K562 (cell line): ENCODE measurements around the gene ZYG11A. TPM values are rescaled to one million over a fixed set of nuclear protein-coding genes. Genes with fewer than 3 reads are reported as not detected.

Source experiments
- ARNT ChIP-seq, 2 experiments: fragments of 450-650 bp; IDR thresholded peaks; 2 replicates each; pipeline ENCODE4 v1.6.1; 2016; ENCODE audit warnings: mild to moderate bottlenecking in 1 of 2
- BRF1 ChIP-seq: IDR thresholded peaks from 3 replicates; pipeline ENCODE4 v1.6.1; 2011; ENCODE audit warnings: borderline replicate concordance, mild to moderate bottlenecking; ENCODE audit not compliant: insufficient read length; ENCODE audit errors: extremely low read depth
- CHCHD3 ChIP-seq: fragments of 250-450 bp; sonication (Bioruptor Pico); IDR thresholded peaks from 2 replicates; pipeline ENCODE4 v2.1.2; 2022; ENCODE audit warnings: mild to moderate bottlenecking
- CREB1 ChIP-seq, 2 experiments: sonication (generic) in 1 of 2; formaldehyde crosslinking in 1 of 2; IDR thresholded peaks; 2 replicates each; pipeline versions ENCODE4 v1.6.1 to v1.8.0; 2012 to 2022; ENCODE audit warnings: inconsistent platforms in 1 of 2, mild to moderate bottlenecking in 1 of 2, missing genetic modification reagents in 1 of 2, moderate library complexity in 1 of 2
- FIP1L1 ChIP-seq: fragments of 200-400 bp; formaldehyde crosslinking; IDR thresholded peaks from 2 replicates; pipeline ENCODE4 v1.6.1; 2018; ENCODE audit warnings: mild to moderate bottlenecking, low read depth, low read length; ENCODE audit not compliant: poor library complexity, severe bottlenecking
- FOS ChIP-seq: IDR thresholded peaks from 3 replicates; pipeline ENCODE4 v1.6.1; 2011; ENCODE audit not compliant: insufficient read length; ENCODE audit errors: extremely low read depth
- HCFC1 ChIP-seq: IDR thresholded peaks from 2 replicates; pipeline ENCODE4 v1.6.1; 2012; ENCODE audit warnings: low read depth, low read length, improper control_type of control experiment
- KDM5B ChIP-seq: fragments of 200-600 bp; sonication (generic); IDR thresholded peaks from 2 replicates; pipeline ENCODE4 v1.6.1; 2012; ENCODE audit warnings: low read depth, mild to moderate bottlenecking, moderate library complexity, low read length, control low read depth, inconsistent platforms; ENCODE audit not compliant: insufficient replicate concordance
- LARP7 ChIP-seq: fragments of 450-650 bp; IDR thresholded peaks from 2 replicates; pipeline ENCODE4 v1.6.1; 2016
- MEF2A ChIP-seq: IDR thresholded peaks from 2 replicates; pipeline ENCODE4 v1.6.1; 2011; ENCODE audit warnings: low read depth, mild to moderate bottlenecking, low read length, moderate library complexity; ENCODE audit not compliant: control insufficient read depth
- MTA1 ChIP-seq: fragments of 450-650 bp; IDR thresholded peaks from 2 replicates; pipeline ENCODE4 v1.6.1; 2017; ENCODE audit warnings: borderline replicate concordance
- SNIP1 ChIP-seq: fragments of 450-650 bp; IDR thresholded peaks from 2 replicates; pipeline ENCODE4 v1.7.1; 2017; ENCODE audit warnings: low read depth, mild to moderate bottlenecking
- SRF ChIP-seq, 2 experiments: fragments of 250-450, 450-650 bp in 1 of 2; sonication (Bioruptor Pico) in 1 of 2; sonication (generic) in 1 of 2; formaldehyde crosslinking; IDR thresholded peaks; 2 replicates each; pipeline versions ENCODE4 v1.5.0 to v1.5.1; 2020 to 2022; ENCODE audit warnings: mild to moderate bottlenecking in 1 of 2, missing genetic modification reagents in 1 of 2
- THRAP3 ChIP-seq: fragments of 450-650 bp; IDR thresholded peaks from 2 replicates; pipeline ENCODE4 v1.6.1; 2016; ENCODE audit warnings: mild to moderate bottlenecking, inconsistent platforms, borderline replicate concordance
- TRIM24 ChIP-seq, 2 experiments: fragments of 450-650 bp; IDR thresholded peaks; 2 replicates each; pipeline ENCODE4 v1.6.1; 2016
- ZC3H8 ChIP-seq: fragments of 450-650 bp; IDR thresholded peaks from 2 replicates; pipeline ENCODE4 v1.6.1; 2017
- ZNF197 ChIP-seq: fragments of 200-800 bp; sonication (Bioruptor generic); IDR thresholded peaks from 2 replicates; pipeline ENCODE4 v1.6.1; 2016; ENCODE audit warnings: low read depth, missing genetic modification characterization, missing compliant biosample characterization
- polyA plus RNA-seq, 8 experiments: library from polyadenylated mRNA; depleted of rRNA in 4 of 8; stranded (reverse) in 5 of 8; unstranded in 3 of 8; fragments of >200 nt; fragmentation: Nextera tagmentation in 2 of 8; fragmentation: Illumina TruSeq in 1 of 8; extraction: Ambion mirVana in 2 of 8; extraction: Trizol in 1 of 8; gene quantifications; 2 replicates each; pipeline versions ENCODE4 v1.2.1 to v1.2.3, GENCODE V29; 2011 to 2014; ENCODE audit warnings: inconsistent platforms in 1 of 8, missing spikeins in 1 of 8
- total RNA-seq, 7 experiments: library from RNA; depleted of rRNA in 6 of 7; stranded (reverse); fragments of >200 nt in 6 of 7; fragmentation: Illumina TruSeq in 2 of 7; extraction: Trizol in 2 of 7; gene quantifications; 2 replicates each; pipeline versions ENCODE4 v1.2.1 to v1.2.3, GENCODE V29; 2011 to 2021; ENCODE audit warnings: low replicate concordance in 1 of 7
- TF ChIP-seq, protein P1 (sequence below): fragments of 450-650 bp; IDR thresholded peaks from 2 replicates; pipeline ENCODE4 v1.6.1; 2016; ENCODE audit warnings: mild to moderate bottlenecking
- TF ChIP-seq, protein P2 (sequence below): fragments of 450-650 bp; IDR thresholded peaks from 2 replicates; pipeline ENCODE4 v1.6.1; 2017; ENCODE audit warnings: antibody characterized with exemption
- TF ChIP-seq, protein P3 (sequence below): fragments of 250-450 bp; sonication (Bioruptor Pico); IDR thresholded peaks from 2 replicates; pipeline ENCODE4 v1.8.0; 2022; ENCODE audit warnings: inconsistent platforms
- TF ChIP-seq, protein P4 (sequence below): sonication (generic); formaldehyde crosslinking; IDR thresholded peaks from 2 replicates; pipeline ENCODE4 v1.8.0; 2022; ENCODE audit warnings: mild to moderate bottlenecking, missing genetic modification reagents

Gene ZYG11A
- total and polyA plus RNA-seq, 9 of the 15 experiments (the other 6 are each of a cell fraction or from before 2014, with no cell fraction given), result 4.5 to 21.9 (median 14.0) TPM

DNA sequence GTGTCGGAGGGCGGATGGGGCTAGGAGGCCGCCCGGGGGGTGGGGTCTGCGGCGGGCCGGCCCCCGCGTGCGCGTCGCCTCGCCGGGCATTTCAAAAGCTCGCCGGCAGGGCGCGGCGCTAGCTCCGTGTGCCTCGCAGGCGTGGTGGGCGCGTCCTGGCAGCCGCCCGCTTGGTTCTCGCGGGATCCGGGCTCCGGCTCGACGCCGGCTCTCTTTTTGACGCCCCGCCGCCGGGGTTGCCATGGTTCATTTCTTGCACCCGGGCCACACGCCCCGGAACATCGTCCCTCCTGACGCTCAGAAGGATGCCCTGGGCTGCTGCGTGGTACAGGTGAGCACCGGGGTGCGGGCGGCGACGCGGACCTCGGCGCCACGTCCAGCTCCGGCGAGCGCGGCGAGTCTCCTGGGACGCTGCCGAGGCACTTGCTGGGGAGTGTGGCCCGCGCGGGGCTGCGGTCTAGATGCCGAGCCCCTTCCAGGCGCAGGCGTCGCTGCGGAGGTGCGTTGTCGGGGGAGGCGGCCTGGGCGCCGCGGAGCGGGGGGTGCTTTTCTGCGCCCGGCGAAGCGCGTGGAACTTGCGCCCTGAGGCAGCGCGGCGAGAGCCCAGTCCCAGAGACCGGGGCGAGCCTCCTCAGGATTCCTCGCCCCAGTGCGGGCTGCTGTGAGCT lies at the start of gene ZYG11A (continued):
- TF ChIP-seq THRAP3, result no peak
- TF ChIP-seq HCFC1, result peak; percentile 45; the same call in 1 of the 2 replicates
- TF ChIP-seq, protein P1, sequence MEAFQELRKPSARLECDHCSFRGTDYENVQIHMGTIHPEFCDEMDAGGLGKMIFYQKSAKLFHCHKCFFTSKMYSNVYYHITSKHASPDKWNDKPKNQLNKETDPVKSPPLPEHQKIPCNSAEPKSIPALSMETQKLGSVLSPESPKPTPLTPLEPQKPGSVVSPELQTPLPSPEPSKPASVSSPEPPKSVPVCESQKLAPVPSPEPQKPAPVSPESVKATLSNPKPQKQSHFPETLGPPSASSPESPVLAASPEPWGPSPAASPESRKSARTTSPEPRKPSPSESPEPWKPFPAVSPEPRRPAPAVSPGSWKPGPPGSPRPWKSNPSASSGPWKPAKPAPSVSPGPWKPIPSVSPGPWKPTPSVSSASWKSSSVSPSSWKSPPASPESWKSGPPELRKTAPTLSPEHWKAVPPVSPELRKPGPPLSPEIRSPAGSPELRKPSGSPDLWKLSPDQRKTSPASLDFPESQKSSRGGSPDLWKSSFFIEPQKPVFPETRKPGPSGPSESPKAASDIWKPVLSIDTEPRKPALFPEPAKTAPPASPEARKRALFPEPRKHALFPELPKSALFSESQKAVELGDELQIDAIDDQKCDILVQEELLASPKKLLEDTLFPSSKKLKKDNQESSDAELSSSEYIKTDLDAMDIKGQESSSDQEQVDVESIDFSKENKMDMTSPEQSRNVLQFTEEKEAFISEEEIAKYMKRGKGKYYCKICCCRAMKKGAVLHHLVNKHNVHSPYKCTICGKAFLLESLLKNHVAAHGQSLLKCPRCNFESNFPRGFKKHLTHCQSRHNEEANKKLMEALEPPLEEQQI, result no peak
- TF ChIP-seq BRF1, result no peak
- TF ChIP-seq, protein P2, sequence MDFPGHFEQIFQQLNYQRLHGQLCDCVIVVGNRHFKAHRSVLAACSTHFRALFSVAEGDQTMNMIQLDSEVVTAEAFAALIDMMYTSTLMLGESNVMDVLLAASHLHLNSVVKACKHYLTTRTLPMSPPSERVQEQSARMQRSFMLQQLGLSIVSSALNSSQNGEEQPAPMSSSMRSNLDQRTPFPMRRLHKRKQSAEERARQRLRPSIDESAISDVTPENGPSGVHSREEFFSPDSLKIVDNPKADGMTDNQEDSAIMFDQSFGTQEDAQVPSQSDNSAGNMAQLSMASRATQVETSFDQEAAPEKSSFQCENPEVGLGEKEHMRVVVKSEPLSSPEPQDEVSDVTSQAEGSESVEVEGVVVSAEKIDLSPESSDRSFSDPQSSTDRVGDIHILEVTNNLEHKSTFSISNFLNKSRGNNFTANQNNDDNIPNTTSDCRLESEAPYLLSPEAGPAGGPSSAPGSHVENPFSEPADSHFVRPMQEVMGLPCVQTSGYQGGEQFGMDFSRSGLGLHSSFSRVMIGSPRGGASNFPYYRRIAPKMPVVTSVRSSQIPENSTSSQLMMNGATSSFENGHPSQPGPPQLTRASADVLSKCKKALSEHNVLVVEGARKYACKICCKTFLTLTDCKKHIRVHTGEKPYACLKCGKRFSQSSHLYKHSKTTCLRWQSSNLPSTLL, result no peak
- 0 out of 2 replicates have a peak, but pooled peaks have one; percentile 16 for TF ChIP-seq MEF2A
- no peak for TF ChIP-seq MTA1
- no peak; the same call in 1 of the 2 replicates for TF ChIP-seq ZNF197
- no peak for TF ChIP-seq ZC3H8
- TF ChIP-seq FIP1L1, result peak; percentile 96
- TF ChIP-seq, protein P3, sequence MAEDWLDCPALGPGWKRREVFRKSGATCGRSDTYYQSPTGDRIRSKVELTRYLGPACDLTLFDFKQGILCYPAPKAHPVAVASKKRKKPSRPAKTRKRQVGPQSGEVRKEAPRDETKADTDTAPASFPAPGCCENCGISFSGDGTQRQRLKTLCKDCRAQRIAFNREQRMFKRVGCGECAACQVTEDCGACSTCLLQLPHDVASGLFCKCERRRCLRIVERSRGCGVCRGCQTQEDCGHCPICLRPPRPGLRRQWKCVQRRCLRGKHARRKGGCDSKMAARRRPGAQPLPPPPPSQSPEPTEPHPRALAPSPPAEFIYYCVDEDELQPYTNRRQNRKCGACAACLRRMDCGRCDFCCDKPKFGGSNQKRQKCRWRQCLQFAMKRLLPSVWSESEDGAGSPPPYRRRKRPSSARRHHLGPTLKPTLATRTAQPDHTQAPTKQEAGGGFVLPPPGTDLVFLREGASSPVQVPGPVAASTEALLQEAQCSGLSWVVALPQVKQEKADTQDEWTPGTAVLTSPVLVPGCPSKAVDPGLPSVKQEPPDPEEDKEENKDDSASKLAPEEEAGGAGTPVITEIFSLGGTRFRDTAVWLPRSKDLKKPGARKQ (CRISPR knock-in tag), result no peak
- no peak for TF ChIP-seq KDM5B
- peak in 1 of 2 experiments; percentile 63; a peak in 1 of 4 replicates for TF ChIP-seq TRIM24 (IDR thresholded peaks at IDR 0.05)
- TF ChIP-seq, protein P4, sequence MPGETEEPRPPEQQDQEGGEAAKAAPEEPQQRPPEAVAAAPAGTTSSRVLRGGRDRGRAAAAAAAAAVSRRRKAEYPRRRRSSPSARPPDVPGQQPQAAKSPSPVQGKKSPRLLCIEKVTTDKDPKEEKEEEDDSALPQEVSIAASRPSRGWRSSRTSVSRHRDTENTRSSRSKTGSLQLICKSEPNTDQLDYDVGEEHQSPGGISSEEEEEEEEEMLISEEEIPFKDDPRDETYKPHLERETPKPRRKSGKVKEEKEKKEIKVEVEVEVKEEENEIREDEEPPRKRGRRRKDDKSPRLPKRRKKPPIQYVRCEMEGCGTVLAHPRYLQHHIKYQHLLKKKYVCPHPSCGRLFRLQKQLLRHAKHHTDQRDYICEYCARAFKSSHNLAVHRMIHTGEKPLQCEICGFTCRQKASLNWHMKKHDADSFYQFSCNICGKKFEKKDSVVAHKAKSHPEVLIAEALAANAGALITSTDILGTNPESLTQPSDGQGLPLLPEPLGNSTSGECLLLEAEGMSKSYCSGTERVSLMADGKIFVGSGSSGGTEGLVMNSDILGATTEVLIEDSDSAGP (CRISPR knock-in tag), result no peak
- TF ChIP-seq SNIP1, result no peak
- TF ChIP-seq CREB1 (IDR thresholded peaks at IDR 0.05), result peak; percentile 80
- TF ChIP-seq CREB1 (CRISPR knock-in tag; IDR thresholded peaks at IDR 0.05), result peak; percentile 67
- no peak; the same call in 1 of the 2 replicates for TF ChIP-seq CHCHD3 (CRISPR knock-in tag)
- TF ChIP-seq ARNT (IDR thresholded peaks at IDR 0.05), result no peak
- TF ChIP-seq SRF (CRISPR knock-in tag; IDR thresholded peaks at IDR 0.05), result no peak; a peak in 1 of 4 replicates
- no peak for TF ChIP-seq FOS
- TF ChIP-seq LARP7, result no peak
